Measurements from ENCODE around the gene CACNB1.

CACNB1 gene

DNA sequence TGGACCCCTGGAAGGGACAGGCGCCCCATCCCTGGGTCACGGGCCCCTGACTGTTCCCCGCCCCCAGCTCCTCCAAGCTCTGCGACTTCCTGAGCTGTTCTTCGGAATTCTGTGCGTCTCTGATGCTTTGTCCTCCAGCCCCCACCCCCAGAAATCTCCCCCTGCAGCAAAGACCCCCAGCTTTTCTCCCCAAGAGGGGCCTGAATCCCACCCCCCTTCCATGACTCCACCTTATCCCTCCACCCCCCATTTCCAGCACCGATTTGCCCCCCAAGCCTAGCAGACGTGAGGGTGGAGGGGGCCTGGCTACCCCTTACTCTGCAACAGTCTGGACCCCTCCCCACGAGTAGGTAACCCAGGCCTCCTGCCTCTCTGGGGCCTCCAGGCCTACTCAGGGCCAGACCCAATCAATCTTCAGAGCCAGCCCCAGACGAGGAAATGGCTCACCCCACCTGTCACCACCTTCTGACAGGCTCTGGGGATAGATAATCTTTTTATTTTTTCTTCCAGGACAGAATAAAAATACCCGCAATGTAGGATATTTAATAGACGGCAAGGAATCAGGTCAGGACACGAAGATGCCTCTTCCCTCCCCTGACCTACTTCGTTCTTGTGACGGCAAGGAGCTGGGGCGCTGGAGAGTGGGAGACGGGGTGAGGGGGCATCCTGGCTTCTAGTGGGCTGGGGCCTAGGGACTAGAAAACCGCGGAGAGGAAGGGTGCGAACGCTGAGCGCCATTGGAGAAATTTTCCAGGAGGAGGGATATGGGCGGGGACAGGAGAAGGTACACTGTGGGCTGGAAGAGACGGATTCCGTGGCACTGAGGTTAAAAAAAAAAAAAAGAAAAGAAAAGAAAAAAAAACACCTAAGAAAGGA, 45.3 kb downstream of the CACNB1 start:
- H3K4me1 ChIP-seq (ENCODE audit: control insufficient read depth in 1 of 2, insufficient read depth in 2 of 2, low read length in 2 of 2) = peaks cover 11 to 15% of the 10 kb centered on the region in 2 donors

DNA sequence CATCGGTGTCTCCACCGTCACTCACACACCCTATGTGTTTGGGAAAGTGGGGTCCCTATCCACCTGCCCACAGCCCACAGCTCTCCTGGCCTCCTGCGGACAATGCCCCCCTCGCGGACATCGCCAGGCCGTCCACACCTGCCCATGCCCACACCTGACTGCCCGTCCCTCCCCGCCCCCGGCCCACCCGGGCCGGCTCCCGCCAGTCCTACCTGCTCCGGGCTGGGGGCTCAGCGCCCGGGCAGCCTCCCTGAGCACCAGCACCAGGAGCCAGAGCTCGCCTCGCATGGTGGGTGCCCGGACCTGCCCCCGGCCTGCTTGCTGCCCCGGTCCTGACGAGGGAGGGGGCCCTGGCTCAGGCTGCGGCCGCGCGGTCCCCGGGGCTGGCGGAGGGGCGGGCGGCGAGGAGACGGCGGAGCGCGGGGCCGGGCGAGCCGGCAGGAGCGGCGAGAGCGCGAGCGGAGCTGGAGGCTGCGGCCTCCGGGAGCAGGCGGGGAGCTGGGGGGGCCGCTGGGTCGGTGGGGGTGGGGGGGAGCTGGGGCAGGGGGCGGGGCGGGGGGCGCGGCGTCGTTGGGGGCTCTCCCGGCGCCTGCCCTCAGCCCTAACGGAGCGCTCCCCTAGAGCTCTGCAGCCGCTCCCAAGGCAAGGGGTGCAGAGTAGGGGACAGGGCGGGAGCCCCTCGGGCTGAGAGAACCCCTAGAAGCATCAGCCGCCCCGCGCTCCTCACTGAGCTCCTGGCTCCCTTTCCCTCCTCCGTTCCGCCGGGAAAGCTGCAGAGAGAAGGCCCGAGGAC, 46.1 kb downstream of the CACNB1 start, which contains the start of gene PLXDC1:
Gene PLXDC1 (minus strand): TSS at position 488 of the 793 bp plus-strand sequence. CDS start 200 bp downstream, at position 288.
- H3K4me1 ChIP-seq (ENCODE audit: control insufficient read depth in 1 of 2, insufficient read depth in 2 of 2, low read length in 2 of 2) = peaks cover 11 to 15% of the 10 kb centered on the region in 2 donors
- H3K36me3 ChIP-seq (ENCODE audit: control insufficient read depth in 1 of 2, insufficient read depth in 2 of 2, low read length in 2 of 2) = no peaks in the 10 kb centered on the region
- peak within 1 kb of the TSS; percentile 84 to 92 for H3K4me3 ChIP-seq (ENCODE audit: low read depth in 1 of 2, low read length in 2 of 2)
- H3K9ac ChIP-seq (ENCODE audit: low read depth in 1 of 2, low read length in 2 of 2) = peak within 1 kb of the TSS; percentile 38 to 72
- H3K27ac ChIP-seq (ENCODE audit: low read depth, low read length) = no peak within 1 kb of the TSS
- peaks cover 8 to 13% of the 10 kb centered on the region in 2 donors for H3K27me3 ChIP-seq (ENCODE audit: control insufficient read depth in 1 of 2, insufficient read depth in 2 of 2, low read length in 2 of 2)
- no peaks in the 10 kb centered on the region for H3K9me3 ChIP-seq (ENCODE audit: control insufficient read depth in 1 of 2, low read length in 2 of 2)

More for the DNA sequence above, 45.3 kb downstream of the CACNB1 start:
- Histone ChIP-seq H3K9me3 (ENCODE audit: control insufficient read depth in 1 of 2, low read length in 2 of 2) (no peaks in the 10 kb centered on the region), H3K9ac (ENCODE audit: low read depth in 1 of 2, low read length in 2 of 2) (peak overlapping the region; percentile 72 to 96), H3K4me3 (ENCODE audit: low read depth in 1 of 2, low read length in 2 of 2) (peak overlapping the region; percentile 84 to 92), H3K27me3 (ENCODE audit: control insufficient read depth in 1 of 2, insufficient read depth in 2 of 2, low read length in 2 of 2) (peaks cover 8 to 13% of the 10 kb centered on the region in 2 donors), H3K27ac (ENCODE audit: low read depth, low read length) (no peak overlapping the region), H3K36me3 (ENCODE audit: control insufficient read depth in 1 of 2, insufficient read depth in 2 of 2, low read length in 2 of 2) (no peaks in the 10 kb centered on the region)

DNA sequence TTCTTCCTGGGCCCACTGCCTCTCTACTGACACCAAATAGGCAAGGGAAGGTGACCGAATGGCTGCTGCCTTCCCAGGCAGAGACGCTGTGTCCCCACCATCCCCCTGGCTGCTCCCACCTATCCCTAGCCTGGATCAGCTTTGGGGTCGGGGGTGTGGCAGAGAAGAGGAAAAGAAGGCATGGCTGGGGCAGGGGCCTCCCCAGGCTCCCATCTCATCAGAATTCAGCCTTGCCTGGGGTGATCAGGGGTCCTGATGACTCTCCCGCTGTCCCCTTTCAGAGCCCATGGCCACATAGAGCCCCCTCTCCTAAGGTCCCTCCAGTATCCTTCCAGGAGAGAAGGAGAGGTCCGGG, 46.7 kb downstream of the CACNB1 start:
- Histone ChIP-seq H3K4me3 (ENCODE audit: low read depth in 1 of 2, low read length in 2 of 2) (peak overlapping the region; percentile 40 to 49), H3K36me3 (ENCODE audit: control insufficient read depth in 1 of 2, insufficient read depth in 2 of 2, low read length in 2 of 2) (no peaks in the 10 kb centered on the region), H3K9ac (ENCODE audit: low read depth in 1 of 2, low read length in 2 of 2) (peak overlapping the region; percentile 37 to 38), H3K27ac (ENCODE audit: low read depth, low read length) (no peak overlapping the region), H3K9me3 (ENCODE audit: control insufficient read depth in 1 of 2, low read length in 2 of 2) (no peaks in the 10 kb centered on the region), H3K4me1 (ENCODE audit: control insufficient read depth in 1 of 2, insufficient read depth in 2 of 2, low read length in 2 of 2) (peaks cover 11 to 15% of the 10 kb centered on the region in 2 donors), H3K27me3 (ENCODE audit: control insufficient read depth in 1 of 2, insufficient read depth in 2 of 2, low read length in 2 of 2) (peaks cover 8 to 13% of the 10 kb centered on the region in 2 donors)

DNA sequence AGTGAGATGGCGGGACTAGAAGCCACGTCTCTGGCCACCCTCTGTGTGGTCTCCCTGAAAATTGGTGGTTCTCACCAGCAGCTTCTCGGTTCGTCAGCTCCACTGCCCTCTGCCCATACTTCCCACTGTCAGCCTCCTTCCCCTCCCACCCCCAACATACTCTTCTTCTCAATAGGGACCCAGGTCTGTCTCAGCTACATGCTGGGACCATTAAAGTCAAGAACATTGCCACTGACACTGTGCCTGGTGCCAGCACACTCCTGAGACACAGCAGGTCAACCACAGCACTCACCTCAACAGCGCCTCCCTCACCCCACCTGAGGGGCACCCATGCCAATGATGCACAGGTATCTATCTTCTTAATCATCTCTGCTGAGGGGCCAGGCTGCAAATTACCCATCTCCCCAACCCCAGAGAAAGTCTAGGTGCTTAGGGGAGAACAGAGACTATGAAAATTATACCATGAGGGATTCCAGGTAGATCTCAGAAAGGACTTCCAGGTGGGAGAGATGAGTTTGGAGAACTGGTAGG, 47.3 kb downstream of the CACNB1 start:
- H3K27me3 ChIP-seq (ENCODE audit: control insufficient read depth in 1 of 2, insufficient read depth in 2 of 2, low read length in 2 of 2) = peaks cover 8 to 13% of the 10 kb centered on the region in 2 donors
- H3K9ac ChIP-seq (ENCODE audit: low read depth in 1 of 2, low read length in 2 of 2) = no peak overlapping the region
- peaks cover 16% of the 10 kb centered on the region in 2 donors for H3K4me1 ChIP-seq (ENCODE audit: control insufficient read depth in 1 of 2, insufficient read depth in 2 of 2, low read length in 2 of 2)
- H3K4me3 ChIP-seq (ENCODE audit: low read depth in 1 of 2, low read length in 2 of 2) = no peak overlapping the region
- no peak overlapping the region for H3K27ac ChIP-seq (ENCODE audit: low read depth, low read length)
- H3K9me3 ChIP-seq (ENCODE audit: control insufficient read depth in 1 of 2, low read length in 2 of 2) = no peaks in the 10 kb centered on the region
- H3K36me3 ChIP-seq (ENCODE audit: control insufficient read depth in 1 of 2, insufficient read depth in 2 of 2, low read length in 2 of 2) = no peaks in the 10 kb centered on the region

DNA sequence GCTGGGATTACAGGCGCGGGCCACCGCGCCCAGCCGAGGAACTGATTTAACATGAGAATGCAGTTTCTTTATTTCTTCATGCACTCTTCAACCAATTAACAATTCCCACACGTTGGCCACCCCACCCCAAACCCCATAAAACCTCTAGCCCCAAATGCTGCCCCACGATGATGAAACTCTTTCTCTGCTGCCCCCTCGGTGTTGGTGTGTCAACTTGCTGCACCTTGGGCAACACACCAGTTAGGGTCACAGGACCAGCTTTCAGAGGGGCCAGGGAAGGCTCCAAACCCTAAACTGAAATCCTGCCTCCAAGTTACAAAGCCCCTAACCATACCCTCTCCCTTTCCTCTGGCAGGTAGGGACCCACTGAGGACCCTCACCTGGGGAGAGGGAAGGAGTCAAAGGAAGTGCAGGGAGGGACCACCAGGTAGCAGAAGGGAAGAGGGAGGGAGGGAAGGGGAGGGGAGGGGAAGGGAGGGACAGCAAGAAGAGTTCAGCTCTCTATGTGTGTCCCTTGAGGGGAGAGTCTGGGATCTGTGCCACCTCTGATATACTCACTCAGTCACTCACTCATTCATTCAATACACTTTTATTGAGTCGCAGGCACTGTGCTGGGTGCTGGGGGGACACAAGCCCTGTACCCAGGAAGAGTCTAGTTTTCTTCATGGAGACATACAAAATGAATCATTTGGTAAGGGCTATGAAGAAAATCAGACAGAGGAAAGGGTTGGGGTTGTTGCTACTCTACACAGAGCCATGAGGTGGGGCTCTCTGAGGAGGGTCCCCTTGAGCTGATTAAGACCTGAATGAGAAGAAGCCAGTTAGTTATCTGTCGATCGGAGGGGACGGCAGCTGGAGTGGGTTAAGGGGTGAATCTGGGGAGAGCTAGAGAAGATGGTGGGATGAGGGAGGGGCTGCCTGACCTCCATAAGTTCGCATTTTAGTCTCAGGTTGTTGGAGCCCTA, 50.0 kb downstream of the CACNB1 start:
- Histone ChIP-seq H3K9me3 (ENCODE audit: control insufficient read depth in 1 of 2, low read length in 2 of 2) (no peaks in the 10 kb centered on the region), H3K9ac (ENCODE audit: low read depth in 1 of 2, low read length in 2 of 2) (no peak overlapping the region), H3K36me3 (ENCODE audit: control insufficient read depth in 1 of 2, insufficient read depth in 2 of 2, low read length in 2 of 2) (no peaks in the 10 kb centered on the region), H3K4me1 (ENCODE audit: control insufficient read depth in 1 of 2, insufficient read depth in 2 of 2, low read length in 2 of 2) (peaks cover 16 to 26% of the 10 kb centered on the region in 2 donors), H3K27me3 (ENCODE audit: control insufficient read depth in 1 of 2, insufficient read depth in 2 of 2, low read length in 2 of 2) (peaks cover 8 to 13% of the 10 kb centered on the region in 2 donors), H3K27ac (ENCODE audit: low read depth, low read length) (no peak overlapping the region), H3K4me3 (ENCODE audit: low read depth in 1 of 2, low read length in 2 of 2) (no peak overlapping the region)

DNA sequence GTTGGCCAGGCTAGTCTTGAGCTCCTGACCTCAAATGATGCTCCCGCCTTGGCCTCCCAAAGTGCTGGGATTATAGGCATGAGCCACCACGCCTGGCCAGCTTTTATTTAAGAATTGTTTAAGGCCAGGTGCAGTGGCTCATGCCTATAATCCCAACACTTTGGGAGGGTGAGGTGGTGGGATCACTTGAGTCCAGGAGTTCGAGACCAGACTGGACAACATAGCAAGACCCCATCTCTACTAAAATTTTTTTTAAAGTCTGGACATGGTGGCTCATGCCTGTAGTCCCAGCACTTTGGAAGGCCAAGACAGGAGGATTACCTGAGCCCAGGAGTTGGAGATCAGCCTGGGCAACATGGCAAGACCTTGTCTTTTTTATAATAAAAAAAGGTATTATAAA, 51.2 kb downstream of the CACNB1 start:
- H3K36me3 ChIP-seq (ENCODE audit: control insufficient read depth in 1 of 2, insufficient read depth in 2 of 2, low read length in 2 of 2) = no peaks in the 10 kb centered on the region
- peaks cover 0 to 2% of the 10 kb centered on the region in 2 donors for H3K9me3 ChIP-seq (ENCODE audit: control insufficient read depth in 1 of 2, low read length in 2 of 2)
- H3K27ac ChIP-seq (ENCODE audit: low read depth, low read length) = no peak overlapping the region
- peaks cover 8 to 13% of the 10 kb centered on the region in 2 donors for H3K27me3 ChIP-seq (ENCODE audit: control insufficient read depth in 1 of 2, insufficient read depth in 2 of 2, low read length in 2 of 2)
- H3K4me1 ChIP-seq (ENCODE audit: control insufficient read depth in 1 of 2, insufficient read depth in 2 of 2, low read length in 2 of 2) = peaks cover 11 to 17% of the 10 kb centered on the region in 2 donors
- H3K4me3 ChIP-seq (ENCODE audit: low read depth in 1 of 2, low read length in 2 of 2) = no peak overlapping the region
- no peak overlapping the region for H3K9ac ChIP-seq (ENCODE audit: low read depth in 1 of 2, low read length in 2 of 2)

DNA sequence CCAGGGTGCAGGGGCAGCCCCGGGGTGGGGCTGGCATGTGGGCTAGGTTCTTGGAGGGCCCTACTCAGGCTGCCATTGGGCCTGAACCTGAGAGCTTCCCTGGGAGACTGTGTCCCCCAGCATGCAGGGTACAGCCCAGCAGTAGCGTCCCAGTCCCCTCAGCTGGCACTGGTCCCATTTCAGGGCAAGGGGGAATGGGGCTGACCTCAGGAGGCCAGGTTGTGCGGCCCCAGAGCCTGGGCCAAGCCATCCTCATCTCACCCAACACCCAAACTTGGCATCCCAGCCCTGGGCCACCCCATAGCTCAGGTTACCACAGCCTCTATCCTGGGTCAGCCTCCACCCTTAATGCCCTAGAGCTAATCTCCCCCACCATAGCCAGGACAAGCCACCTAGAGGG, 52.3 kb downstream of the CACNB1 start:
- Histone ChIP-seq H3K27me3 (ENCODE audit: control insufficient read depth in 1 of 2, insufficient read depth in 2 of 2, low read length in 2 of 2) (peaks cover under 1 to 3% of the 10 kb centered on the region in 2 donors), H3K36me3 (ENCODE audit: control insufficient read depth in 1 of 2, insufficient read depth in 2 of 2, low read length in 2 of 2) (no peaks in the 10 kb centered on the region), H3K9me3 (ENCODE audit: control insufficient read depth in 1 of 2, low read length in 2 of 2) (peaks cover 0 to 4% of the 10 kb centered on the region in 2 donors), H3K27ac (ENCODE audit: low read depth, low read length) (no peak overlapping the region), H3K9ac (ENCODE audit: low read depth in 1 of 2, low read length in 2 of 2) (no peak overlapping the region), H3K4me1 (ENCODE audit: control insufficient read depth in 1 of 2, insufficient read depth in 2 of 2, low read length in 2 of 2) (peaks cover 11 to 17% of the 10 kb centered on the region in 2 donors), H3K4me3 (ENCODE audit: low read depth in 1 of 2, low read length in 2 of 2) (no peak overlapping the region)

DNA sequence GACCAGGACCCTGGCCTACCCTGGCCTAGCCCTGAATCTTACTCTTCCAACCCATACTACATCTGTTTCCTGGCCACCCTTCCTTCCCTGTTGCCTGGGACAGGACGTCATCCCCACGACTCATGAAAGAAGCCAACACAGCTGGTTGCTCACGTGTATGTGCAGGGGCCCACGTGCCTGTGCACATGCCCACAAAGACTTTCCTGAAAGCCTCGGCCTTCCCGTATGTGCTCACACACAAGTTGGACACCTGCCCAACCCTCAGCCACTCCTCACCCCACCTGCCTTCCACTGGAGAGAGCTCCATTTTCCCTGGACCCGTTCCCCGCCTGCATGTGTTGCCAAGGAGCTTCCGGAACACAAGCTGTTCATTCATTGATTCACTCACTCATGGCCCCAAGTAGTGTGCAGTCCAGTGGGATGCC, 53.0 kb downstream of the CACNB1 start:
- Histone ChIP-seq H3K4me3 (ENCODE audit: low read depth in 1 of 2, low read length in 2 of 2) (no peak overlapping the region), H3K9me3 (ENCODE audit: control insufficient read depth in 1 of 2, low read length in 2 of 2) (peaks cover 0 to 4% of the 10 kb centered on the region in 2 donors), H3K9ac (ENCODE audit: low read depth in 1 of 2, low read length in 2 of 2) (no peak overlapping the region), H3K27ac (ENCODE audit: low read depth, low read length) (no peak overlapping the region), H3K27me3 (ENCODE audit: control insufficient read depth in 1 of 2, insufficient read depth in 2 of 2, low read length in 2 of 2) (no peaks in the 10 kb centered on the region), H3K36me3 (ENCODE audit: control insufficient read depth in 1 of 2, insufficient read depth in 2 of 2, low read length in 2 of 2) (no peaks in the 10 kb centered on the region), H3K4me1 (ENCODE audit: control insufficient read depth in 1 of 2, insufficient read depth in 2 of 2, low read length in 2 of 2) (peaks cover 11 to 17% of the 10 kb centered on the region in 2 donors)

DNA sequence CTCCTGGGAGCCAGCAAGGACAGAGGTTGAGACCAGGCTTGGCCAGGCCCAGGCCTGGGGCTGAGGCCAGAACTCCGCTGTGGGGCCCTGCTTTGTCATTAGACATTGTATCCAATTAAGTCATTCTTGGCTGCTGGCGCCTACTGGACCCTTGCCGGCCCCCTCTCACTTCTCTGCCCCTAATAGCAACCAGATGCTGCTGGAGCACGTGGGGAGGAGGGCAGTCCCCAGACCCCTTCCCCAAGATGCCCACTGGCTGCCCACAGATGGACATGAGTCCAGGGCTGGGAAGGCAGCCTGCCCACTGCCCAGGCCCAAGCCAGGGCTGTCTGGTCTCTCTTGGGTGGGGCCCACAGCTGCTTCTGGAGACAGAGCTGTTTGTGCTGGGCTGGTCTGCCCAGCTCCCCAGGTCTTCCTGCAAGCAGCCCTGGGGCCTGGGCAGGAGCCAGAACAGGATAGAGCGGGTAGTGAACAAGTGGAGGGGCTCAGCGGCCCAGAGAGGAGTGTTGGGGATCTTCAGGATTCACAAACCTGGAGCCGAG, 53.8 kb downstream of the CACNB1 start:
- Histone ChIP-seq H3K9ac (ENCODE audit: low read depth in 1 of 2, low read length in 2 of 2) (no peak overlapping the region), H3K9me3 (ENCODE audit: control insufficient read depth in 1 of 2, low read length in 2 of 2) (peaks cover 0 to 4% of the 10 kb centered on the region in 2 donors), H3K36me3 (ENCODE audit: control insufficient read depth in 1 of 2, insufficient read depth in 2 of 2, low read length in 2 of 2) (no peaks in the 10 kb centered on the region), H3K27me3 (ENCODE audit: control insufficient read depth in 1 of 2, insufficient read depth in 2 of 2, low read length in 2 of 2) (no peaks in the 10 kb centered on the region), H3K4me3 (ENCODE audit: low read depth in 1 of 2, low read length in 2 of 2) (no peak overlapping the region), H3K4me1 (ENCODE audit: control insufficient read depth in 1 of 2, insufficient read depth in 2 of 2, low read length in 2 of 2) (peaks cover 11 to 17% of the 10 kb centered on the region in 2 donors), H3K27ac (ENCODE audit: low read depth, low read length) (no peak overlapping the region)

Data from duodenal mucosa (tissue), 2 donors.